Measurements from ENCODE around the gene RSAD1.
A peak's percentile ranks its signal among the peaks of the same experiment; 100 is the strongest.

RSAD1 gene

DNA sequence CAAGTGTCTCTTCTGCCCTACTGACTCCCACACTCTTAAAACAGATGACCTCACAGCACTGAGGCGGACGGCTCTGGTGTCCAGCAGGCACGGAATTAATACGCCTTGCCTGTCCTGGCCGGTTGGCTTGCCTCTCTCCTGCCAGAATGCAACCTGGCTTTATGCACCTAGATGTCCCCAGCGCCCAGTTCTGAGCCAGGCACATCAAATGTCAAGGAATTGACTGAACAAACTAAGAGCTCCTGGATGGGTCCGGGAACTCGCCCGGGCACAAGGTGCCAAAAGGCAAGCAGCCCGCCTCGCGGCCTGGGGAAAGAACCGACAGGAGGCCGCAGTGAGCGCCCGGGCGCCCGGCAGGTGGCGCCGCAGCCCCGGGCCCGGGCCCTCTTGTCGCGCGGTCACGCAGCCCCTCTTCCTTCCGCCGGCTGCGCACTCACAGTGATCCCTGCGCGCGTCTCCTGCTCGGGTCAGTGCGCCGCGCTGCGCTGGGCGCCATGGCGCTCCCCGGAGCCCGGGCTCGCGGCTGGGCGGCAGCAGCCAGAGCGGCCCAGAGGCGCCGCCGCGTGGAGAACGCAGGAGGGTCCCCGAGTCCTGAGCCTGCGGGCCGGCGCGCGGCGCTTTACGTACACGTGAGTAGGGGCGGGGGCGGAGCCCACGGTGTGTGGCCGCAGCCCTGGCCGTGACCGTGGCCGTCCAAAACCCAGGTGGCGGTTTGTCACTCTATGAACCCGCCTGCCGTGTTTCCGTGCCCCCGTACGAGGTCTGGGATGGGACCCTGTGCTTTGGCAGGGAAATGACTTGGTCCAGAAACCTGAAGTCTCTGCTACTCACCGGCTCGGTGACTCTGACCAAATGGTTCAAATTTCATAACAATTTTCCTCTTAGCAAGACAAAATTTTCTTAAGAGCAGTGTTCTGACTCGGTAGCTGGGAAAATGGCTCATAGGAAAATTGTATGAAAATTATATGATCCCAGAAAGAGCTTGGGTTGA lies at the start of gene RSAD1:
RSAD1 (plus strand) TSS at position 470 of the 991 bp plus-strand sequence; CDS start at position 495, 25 bp downstream.
- DNase-seq: peak; percentile 87

GRCh38 chr17:50429793-50430192 lies 48.9 kb upstream of the RSAD1 start:
- no peak for DNase-seq

GRCh38 chr17:50430821-50431618 lies 47.6 kb upstream of the RSAD1 start:
- DNase-seq: no peak

- DNase-seq: no peak
Observed at GRCh38 chr17:50432125-50432762, 46.4 kb upstream of the RSAD1 start.

GRCh38 chr17:50437409-50437808 lies 41.3 kb upstream of the RSAD1 start:
- no peak for DNase-seq

DNA sequence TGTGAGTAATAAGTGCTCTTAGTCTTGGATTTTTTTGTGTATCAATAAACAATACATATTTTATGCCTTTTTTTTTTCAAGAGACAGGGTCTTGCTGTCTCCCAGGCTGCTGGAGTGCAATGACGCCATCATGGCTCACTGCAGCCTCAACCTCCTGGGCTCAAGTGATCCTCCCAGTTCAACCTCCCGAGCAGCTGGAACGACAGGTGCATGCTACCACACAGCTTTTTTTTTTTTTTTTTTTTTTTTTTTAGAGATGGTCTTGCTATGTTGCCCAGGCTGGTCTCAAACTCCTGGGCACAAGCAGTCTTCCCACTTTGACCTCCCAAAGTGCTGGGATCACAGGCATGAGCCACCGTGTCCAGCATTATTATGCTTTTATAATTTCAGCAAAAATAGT lies 39.7 kb upstream of the RSAD1 start:
- DNase-seq: no peak

GRCh38 chr17:50440172-50440837 lies 38.4 kb upstream of the RSAD1 start:
- DNase-seq: no peak

DNA sequence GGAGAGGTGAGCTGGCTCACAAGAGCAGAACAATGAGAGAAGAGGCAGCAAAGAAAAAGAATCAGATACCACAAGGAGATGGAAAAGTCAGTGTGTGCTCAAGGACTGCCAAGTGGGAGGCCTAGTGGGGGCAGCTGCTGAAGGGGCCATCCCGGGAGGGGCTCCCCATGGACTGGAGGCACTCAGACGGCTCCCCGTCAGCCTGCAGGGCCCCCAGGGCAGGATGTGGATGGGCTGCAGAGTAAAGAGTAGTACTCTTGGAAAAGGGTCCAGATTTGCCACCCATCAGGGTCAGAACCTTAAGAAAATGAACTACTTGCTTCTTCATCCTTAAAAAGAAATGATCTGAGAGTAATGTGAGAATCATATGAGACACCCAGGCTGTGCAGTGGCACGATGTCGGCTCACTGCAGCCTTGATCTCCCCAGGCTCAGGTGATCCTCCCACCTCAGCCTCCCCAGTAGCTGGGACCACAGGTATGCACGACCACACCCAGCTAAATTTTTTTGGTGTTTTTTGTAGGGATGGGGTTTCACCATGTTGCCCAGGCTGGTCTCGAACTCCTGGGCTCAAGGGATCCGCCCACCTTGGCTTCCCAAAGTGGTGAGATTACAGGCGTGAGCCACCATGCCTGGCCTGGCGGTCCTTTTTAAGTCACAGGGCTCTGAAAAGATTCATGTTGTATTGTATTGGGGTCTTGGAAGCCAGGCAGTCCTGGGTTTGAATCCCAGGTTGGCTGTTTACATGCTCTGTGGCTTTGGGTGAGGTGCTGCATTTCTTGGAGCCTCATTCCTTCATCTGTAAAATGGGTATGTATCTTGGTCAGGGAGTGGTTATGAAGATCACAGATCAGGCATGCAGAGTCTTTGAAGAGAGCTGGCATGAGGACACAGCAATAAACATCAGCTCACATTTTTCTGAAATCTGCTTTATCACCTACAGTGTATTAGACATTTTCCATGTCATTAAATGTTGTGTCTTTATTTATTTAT lies 37.5 kb upstream of the RSAD1 start:
- no peak for DNase-seq

DNA sequence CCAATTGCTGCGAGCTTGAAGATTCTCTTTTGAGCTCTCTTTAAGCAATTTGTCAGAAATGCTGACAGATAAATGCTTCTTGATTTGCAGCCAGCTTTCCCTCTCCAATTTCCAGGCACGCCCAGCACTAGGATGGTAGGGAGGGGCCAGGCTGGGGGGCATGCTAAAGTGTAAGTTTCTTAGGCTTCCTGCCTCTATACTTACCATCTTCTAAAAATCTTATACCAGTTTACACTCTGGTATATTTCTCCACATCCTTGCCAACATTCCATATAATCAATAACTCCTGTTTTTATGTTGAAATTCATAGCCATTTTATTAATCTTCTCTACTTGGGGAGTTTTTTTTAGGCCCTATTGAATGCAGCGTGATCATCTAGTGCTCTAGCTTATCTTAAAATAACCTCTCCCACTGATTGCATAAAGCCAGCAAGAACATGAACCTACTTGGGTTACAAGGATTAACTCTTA lies 35.1 kb upstream of the RSAD1 start:
- DNase-seq: no peak

DNA sequence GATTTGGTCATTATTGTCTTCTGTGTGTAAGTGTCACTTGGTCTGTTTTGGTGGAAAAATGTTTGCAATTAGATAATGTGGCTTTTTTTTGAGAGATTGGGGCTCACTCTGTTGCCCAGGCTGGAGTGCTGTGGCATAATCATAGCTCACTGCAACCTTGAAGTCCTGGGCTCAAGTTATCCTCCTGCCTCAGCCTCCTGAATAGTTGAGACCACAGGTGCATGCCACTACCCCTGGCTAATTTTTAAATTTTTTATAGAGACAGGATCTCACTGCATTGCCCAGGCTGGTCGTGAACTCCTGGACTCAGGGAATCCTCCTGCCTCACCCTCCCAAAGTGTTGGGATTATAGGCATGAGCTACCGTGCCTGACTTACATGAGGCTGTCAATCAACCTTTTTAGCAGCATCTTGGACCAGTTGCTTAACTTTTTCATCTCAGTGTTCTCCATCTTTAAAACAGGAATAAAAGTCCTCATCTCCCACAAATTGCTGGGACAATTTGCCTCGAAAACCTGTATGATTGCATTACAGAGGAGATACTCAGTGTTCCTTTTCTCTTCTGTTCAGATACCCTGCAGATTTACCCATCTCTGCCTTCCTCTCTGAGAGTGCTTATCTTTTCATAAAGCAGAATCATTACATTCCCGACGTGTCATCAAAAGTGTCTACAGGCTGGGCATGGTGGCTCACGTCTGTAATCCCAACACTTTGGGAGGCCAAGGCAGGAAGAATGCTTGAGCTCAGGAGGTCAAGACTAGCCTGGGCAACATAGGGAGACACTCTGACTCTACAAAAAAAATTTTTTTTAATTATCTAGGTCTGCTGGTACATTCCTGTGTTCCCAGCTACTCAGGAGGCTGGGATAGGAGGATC lies 33.6 kb upstream of the RSAD1 start:
- no peak for DNase-seq

DNA sequence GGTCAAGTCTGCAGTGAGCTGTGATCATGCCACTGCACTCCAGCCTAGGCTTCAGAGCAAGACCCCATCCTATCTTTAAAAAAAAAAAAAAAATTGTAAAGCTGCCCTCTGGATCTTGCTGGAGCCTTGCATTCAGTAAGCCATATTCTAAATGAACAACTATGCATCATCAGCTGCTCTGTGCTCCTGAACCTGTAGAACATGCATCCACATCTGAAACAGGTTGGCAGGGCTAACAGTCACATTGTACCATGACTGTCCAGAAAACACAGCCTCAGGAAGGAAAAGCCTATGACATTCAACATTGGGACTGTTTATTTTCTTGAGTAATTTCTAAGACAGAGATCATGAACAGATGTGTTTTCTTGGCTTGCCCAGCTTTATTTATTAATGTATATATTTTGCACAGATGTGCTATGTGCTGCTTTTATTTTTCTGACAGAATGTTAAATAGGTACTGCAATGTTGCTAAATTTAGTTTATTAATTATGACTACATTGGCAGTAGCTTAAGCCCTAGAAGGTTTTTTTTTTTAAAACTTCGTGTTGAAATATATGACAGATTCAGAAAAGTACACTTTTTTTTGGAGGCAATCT lies 32.8 kb upstream of the RSAD1 start:
- no peak for DNase-seq

DNA sequence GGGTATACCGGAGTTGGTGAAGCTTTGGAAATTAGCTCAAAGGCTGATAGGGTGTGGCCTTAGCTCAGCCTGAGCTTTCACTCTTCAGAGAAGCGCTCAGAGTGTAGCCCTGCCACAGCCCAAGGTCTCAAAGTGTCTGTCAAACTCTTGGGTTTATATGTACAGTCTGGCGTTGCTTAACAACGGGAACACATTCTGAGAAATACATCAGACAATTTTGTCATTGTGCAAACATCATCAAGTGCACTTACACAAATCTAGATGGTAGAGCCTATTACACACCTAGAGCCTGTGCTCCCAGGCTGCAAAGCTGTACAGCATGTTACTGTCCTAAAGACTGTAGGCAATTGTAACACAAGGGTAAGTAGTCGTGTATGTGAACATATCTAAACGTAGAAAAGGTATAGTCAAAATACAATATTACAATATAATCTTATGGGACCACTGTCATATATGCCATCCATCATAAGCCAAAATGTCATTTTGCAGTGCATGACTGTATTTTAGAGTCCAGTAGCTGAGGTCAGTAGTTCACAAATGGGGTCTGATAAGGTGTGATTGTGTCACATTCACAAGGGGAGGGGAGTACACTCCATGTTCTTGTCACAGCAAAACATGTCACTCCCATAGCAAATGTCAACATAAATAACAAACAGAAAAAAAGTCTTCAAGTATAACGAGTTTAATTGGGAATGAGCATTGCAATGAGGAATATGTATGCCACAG lies 30.6 kb upstream of the RSAD1 start:
- DNase-seq: no peak

DNA sequence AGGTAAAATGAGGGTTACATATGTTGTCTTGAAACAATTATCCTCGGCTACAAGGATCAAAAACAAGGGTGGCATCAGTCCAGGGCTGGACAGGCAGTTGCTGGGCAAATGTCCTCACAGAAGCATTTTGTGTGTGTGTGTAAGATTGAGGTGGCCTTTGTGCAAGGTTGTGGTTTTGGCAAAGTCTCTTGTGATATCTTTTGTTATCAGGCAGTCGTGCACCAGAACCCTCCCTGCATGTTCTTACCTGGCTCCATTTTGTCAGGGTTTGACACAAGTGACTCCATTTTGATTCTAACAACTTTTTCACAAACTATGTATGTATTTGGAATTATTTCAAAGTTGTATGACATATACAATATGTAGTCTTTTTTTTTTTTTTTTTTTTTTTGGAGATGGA lies 30.0 kb upstream of the RSAD1 start:
- no peak for DNase-seq

- no peak for DNase-seq
Observed at GRCh38 chr17:50451943-50452629, 26.6 kb upstream of the RSAD1 start.

DNA sequence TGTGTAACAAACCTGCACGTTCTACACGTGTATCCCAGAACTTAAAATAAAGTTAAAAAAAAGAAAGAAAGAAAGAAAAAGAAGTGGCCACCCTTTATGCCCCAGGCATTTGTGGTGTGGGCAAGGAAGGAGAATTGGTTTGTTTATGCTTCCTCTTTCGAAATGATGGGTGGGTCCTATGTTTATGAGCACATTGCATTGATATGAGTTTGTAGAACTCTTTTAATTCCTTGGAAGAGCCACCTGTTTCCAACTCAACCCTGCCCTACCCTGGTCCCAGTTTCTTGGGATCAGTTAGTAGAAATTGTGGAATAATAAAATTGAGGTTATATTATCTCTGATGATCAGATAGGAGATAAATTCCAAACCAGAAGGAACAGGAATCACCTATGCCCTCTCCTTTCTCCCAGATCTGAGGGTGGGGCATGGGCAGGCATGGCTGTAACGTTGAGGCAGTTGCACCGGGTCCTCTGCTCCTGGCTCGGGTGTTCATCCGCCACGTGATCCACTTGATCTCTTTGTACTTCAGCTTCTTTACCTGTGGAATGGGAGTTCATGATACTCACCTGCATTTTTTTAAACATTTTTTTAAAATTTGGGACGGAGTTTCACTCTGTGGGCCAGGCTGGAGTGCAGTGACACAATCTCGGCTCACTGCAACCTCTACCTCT lies 25.9 kb upstream of the RSAD1 start:
- DNase-seq: peak; percentile 76

- no peak for DNase-seq
Observed at GRCh38 chr17:50453901-50454300, 24.8 kb upstream of the RSAD1 start.

GRCh38 chr17:50457621-50458020 lies 21.0 kb upstream of the RSAD1 start:
- DNase-seq: no peak

- peak; percentile 42 for DNase-seq
Observed at GRCh38 chr17:50458270-50458669, 20.4 kb upstream of the RSAD1 start.
